GM19351 (cell line): Measurements from ENCODE around the gene JPH2.
"Not testable (repeated sequence)": the region's sequence is repeated elsewhere in the genome, so short reads cannot be mapped to it uniquely, and the experiment has no call there.

Experiments used
- ATAC-seq: cut with Tn5 transposase; IDR thresholded peaks from one replicate; pipeline ENCODE4 v1.9.1; 2021; ENCODE audit warnings: mild to moderate bottlenecking, moderate library complexity; ENCODE audit not compliant: unreplicated experiment

The JPH2 gene

DNA sequence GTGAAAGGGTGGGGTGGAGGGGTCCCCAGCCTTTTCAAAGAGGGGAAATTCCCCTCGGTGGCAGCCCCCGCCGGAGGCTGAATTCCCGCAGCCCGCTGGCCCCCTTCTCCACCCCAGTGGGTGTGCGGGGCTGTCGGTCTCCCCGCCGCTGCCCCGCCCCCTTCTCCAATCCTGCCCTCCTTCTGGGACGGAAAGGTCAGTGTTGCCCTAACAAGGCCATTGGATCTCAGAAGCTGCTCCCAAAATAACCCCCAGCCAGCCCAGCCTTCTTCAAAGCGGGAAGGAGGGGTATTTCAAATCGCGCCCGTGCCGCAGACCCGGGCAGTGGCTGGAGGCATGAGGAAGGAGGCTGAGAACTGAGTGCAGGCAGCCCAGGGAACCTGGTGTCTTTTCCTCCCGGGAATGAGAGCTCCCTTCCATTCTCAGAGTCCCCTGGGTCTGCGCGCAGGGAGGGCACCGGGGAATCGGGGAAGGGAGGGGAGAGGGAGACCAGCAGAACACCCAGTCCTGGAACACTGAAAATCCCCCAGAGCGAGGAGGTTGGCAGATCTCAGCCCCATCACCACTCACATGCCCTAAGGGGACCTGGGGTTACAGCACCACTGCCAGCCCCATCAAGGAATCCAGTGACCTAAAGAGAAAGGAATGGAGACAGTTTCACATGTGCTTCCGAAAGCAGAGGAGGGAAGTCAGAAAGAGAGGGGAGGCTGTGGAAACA, at the start of gene JPH2:
Gene JPH2 (minus strand): TSS at position 135 of the 718 bp plus-strand sequence. CDS start 483 bp downstream, outside the sequence.
- no peak for ATAC-seq

DNA sequence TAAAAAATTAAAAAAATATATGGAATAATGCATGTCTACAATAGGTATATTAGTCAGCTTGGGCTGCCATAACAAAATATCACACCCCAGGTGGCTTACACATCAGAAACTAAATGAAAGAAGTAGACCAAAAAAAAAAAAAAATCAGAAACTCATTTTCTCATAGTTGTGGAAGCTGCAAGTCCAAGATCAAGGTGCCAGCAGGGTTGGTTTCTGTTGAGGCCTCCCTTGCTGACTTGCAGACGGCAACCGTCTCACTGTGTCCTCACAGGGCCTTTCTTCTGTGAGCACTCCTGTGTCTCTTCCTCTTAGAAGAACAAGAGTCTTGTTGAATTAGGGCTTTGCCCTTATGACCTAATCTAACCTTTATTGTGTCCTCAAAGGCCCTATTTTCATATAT, 48.7 kb upstream of the JPH2 start:
- no peak for ATAC-seq

DNA sequence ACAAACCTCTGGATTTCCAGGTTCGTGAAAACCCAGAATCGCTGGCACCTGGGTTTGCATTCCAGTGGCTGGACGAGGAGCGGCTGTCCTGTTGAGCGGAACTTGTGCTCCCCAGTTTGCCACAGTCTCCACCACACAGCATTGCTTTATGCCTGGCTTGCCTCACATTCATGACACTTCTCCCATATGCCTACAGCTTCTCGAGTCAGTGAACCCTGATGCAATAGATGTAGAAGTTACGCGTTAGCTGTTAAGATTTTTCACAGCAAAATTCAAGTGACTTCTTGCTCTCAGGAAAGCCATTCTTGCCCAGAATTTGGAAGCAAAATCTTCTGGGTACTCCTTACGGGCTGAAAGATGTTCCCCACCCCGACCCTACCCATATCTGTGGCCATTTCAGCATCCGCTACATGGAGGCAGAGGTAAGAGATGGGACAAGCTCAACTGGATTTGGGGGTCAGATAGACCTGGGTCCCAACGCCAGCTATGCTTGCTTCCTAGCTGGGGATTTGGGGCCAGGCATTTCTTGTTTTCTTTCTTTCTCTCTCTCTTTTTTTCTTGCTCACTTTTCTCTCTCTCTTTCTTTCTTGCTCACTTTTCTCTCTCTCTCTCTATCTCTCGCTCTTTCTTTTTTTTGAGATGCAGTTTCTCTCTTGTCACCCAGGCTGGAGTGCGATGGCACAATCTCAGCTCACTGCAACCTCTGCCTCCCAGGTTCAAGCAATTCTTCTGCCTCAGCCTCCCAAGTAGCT, 47.8 kb upstream of the JPH2 start:
- no peak for ATAC-seq

DNA sequence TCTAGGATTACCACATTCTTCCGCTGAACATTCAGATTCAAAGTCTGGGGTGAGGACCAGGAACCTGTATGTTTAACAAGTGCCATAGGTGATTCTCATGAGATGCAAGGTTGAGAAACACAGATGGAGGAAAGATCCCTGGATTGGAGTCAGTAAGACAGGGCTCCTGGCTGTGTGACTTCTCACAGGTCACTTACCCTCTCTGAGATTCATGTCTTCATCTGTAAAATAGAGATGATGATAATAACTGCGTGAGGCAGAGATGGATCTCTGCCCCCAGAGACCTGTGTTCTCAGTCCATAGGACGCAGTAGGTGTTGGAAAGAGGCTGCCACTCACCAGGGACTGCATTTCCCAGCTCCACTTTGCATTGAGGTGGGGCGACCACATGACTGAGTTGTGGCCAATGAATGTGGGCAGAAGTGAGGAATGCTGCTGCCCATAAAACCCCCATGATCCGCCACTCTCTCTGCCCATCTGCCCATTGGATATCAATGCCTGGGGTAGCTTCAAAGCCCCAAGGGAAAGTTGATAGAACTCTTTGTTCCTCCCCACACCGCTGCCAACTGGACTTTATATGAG, 46.5 kb upstream of the JPH2 start:
- no peak for ATAC-seq

DNA sequence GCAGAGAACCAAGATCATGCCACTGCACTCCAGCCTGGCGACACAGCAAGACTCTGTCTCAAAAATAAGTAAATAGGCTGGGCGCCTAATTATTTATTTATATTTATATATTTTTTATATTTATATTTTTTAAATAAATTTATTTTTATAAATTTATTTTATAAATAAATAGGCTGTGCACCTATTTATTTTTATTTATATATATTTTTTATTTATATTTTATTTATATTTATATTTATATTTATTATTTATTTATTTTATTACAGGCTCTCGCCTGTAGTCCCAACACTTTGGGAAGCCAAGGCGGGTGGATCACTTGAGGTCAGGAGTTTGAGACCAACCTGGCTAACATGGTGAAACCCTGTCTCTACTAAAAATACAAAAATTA, 45.5 kb upstream of the JPH2 start:
- ATAC-seq: not testable (repeated sequence)

DNA sequence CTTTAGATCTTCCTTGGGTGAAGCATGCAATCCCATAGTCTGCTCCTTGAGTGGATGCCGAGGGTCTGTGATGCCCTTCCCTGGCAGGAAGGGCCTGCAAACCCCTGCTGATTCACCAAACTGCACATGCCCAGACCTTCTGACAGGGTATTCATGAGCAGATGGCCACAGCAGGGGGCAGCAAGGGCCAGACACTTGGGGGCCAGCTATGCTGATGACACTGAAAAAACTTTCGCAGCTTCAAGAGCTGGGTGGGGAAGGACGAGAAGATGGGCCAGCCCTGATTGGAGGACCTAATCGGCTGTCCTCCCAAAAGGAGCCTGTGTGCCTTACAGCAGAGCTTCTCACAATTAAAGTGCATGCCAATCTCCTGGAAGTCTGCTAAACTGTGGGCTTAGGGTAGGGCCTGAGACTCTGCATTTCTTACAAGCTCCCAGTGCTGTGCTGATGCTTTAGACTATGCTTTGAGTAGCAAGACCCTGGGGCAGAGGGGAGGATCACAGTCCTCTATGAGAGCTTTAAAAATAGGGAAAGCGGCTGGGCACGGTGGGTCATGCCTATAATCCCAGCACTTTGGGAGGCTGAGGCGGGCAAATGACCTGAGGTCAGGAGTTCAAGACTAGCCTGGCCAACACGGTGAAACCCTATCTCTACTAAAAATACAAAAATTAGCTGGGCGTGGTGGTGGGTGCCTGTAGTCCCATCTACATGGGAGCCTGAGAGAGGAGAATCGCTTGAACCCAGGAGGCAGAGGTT, 44.9 kb upstream of the JPH2 start:
- ATAC-seq: no peak

DNA sequence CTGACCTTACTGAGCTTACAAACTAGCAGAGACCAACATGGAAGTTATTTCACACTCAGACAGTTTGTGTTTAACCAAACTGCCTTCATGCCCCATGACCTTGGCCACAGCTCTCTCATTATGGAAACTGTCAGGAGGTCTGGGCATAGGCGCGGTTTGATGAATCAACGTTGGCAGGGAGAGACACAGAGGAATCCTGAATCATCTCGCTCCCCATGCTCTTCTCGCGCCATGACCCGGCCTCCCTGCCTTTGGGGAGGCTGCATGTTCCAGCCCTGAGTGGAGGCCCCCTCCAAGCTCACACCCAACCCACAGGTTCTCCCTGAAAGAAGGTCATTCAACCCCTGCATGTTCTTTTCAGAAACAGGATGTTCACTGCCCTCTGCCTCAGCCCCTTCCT, 44.2 kb upstream of the JPH2 start:
- no peak for ATAC-seq

DNA sequence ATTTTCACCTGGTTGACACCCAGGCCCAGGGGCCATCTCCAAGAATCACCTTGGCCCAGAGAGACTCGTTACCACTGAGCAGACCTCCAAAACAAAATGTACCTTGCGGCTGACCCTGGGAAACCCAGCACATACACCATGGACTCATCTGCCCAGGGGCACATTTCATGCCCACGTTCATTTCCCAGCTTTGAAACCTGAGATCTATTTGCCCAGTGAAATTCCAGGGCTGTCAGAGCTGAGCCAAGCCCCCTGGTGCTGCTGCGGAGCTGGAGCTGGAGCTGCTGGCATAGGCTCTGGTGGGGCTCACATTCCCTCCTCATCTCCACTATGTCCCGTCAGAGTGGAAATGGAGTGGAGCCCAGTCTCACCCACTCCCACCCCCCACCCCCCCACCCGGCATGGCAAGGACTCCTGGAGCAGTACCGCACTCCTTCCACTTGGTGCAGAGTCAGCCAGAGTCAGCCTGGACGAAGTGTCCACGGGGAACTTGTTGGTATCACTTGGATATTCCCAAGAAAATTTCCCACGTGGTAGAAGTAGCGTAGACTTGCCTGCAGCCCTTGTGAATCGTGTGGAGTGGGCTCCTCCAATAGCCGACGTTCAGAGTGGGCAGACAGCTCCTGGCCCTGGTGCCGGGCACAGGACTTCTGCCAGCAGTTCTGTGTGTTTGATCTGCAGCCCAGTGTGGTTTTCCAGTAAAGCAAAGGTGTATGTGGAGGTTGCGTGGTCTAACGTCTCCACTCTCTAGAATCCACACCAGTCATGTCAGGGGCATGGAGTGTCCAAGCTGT, 41.7 kb upstream of the JPH2 start:
- ATAC-seq: no peak

DNA sequence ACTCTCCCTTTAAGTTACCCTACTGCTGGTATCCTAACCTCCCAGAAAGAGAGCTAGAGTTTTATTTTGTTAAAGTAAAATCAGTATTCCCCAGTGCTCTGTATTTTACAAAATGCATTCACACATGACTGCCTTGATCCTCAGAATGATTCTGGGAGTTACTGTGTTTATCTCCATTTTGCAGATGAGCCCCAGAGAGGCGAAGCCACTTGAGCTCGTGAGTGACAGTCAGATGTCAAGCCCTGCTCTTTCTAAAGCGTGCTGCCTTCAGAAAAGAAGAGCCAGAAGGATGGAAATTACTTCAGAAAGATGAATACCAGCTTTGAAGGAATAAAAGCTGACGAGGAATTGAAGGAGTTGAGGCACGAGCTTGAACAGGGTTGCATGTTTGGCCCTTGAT, 37.6 kb upstream of the JPH2 start:
- no peak for ATAC-seq

DNA sequence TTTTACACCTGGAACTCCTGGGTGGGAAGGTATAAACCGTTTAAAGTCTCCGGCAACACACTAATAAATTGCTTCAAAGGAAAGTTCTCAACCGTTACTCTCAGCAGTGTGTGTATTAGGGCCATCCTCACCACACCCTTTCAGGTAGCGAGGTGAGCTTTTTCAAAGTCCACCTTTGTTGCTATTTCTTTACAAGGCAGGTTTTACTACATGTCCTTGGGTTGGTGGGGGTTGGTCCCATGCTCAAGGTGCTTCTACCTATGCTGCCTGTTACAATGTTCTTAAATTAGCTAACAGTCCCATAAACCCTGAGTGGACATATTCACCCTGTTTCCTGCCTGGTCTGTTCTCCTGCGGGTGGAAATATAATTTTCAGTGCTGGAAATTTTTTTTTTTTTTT, 36.7 kb upstream of the JPH2 start:
- no peak for ATAC-seq

DNA sequence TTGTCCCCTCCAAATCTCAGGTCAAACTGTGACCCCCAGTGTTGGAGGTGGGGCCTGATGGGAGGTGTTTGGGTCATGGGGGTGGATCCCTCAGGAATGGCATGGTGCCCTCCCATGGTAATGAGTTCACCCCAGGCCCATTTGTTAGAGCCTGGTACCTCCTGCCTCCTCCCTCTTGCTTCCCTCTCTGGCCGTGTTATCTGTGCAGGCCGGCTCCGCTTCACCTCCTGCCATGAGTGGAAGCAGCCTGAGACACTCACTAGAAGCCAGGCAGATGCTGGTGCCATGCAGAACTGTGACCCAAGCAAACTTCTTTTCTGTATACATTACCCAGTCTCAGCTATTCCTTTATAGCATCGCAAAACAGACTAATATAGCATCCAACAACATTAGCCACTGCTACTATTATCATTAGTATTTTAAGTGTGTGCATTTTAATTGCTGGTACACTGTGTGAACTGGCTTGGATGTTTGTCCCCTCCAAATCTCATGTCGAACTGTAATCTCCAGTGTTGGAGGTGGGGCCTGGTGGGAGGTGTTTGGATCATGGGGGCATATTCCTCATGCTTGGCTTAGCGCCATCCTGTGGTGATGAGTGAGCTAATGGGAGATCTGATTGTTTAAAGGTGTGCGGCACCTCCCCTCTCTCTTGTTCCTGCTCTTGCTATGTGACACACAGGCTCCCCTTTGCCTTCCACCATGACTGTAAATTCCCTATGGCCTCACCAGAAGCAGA, 35.8 kb upstream of the JPH2 start:
- no peak for ATAC-seq

DNA sequence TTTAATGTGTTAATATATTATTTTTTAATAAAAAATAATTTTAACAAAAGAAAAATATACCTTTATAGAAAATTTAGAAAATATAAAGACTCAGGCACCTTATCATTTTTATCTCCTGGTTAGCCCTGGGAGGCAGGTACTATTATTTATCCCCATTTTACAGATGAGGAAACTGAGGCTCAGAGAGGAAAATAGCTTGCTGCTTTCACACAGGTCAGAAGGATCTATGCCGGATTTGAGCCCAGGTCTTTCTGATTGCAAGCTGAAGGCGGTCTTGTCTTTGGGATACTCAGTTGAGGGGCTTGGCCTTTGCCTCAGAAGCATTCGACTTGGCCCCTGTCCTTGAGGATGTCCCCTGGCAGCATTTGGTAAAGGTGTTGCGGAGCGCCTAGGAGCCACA, 35.0 kb upstream of the JPH2 start:
- no peak for ATAC-seq

DNA sequence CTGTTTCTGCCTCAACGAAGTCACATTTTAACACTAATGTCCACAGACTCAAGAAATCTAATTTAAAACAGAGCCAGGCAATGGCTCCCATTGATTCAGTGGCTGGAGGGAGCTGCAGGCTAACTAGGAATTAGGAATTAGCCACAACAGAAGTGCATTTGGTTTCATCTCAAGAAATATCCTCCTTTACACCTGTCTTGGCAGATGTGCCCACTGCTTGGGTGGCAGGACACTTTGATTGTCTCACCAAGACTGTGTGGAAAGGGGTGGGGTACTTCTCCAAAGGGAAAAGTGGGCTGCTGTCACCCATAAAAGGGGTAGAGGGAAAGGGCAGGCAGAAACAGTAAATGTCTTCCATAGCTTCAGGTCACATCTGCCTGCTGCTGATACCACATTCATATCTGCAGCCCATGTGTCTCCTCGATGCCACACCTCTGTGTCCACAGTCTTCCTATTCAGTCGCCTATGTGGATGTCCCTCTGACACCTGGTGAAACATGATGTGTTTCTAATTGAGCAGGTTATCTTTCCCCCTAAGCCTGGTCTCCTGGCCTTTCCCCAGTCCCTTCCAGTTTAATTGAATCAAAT, 34.5 kb upstream of the JPH2 start:
- ATAC-seq: no peak

DNA sequence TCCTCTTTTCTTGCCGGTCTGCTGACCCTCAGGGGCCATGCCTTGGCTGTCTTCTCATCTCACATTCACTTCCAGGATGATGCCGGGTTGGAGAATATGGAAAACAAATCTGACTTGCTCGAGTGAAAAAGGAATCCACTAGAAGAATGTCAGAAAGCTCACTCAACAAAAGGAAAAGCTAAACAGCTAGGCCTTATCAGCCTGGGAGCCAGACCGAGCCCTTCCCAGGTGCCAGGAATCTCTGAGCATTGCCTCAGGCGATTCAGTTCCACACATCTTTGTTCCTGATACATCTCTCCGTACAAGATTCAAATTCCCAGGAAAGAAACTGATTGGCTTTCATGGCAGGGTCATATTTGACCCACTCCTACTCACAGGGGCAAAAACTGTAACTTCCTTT, 32.8 kb upstream of the JPH2 start:
- ATAC-seq: no peak

DNA sequence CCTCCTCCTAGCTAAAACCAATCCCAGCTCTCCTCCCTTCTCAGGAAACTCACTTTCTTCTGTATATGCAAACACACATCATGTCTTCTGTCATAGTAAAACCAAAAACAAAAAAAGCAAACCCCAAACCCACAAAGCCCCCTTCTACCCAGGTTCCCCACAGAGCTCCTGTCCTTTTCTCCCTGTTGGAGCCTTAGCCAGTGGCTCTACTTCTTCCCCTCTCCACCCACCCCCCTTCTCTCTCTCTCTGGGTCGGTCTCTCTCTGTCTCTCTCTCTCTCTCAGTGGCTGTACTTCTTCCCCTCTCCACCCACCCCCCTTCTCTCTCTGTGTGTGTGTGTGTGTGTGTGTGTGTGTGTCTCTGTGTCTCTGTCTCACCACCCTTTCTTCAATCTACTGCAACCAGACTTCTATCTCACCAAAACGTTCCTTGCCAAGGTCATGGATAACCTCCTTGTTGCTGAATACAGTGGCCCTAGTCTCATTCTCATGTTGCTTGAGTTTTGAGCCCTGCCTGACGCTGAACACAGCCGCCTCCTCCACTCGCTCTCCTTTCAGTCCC, 32.3 kb upstream of the JPH2 start:
- no peak for ATAC-seq

DNA sequence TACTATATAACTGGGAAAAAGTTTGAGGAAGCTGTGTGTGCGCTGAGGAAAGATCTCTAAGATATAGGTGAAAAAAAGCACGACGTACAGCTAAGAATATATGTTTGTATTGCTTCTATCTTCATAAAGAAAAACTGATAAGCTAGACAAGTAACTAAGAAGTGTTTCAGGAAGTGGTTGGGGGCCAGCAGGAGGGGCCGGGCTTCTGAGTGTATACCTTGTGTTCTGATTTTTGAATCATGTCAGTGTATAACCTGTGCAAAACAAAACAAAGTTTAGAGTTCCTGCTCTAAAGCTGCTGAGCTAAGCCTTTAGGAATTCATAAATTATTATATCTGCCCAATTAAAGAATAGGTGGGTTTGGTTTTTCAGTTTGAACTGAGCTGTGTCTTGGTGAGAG, 31.5 kb upstream of the JPH2 start:
- ATAC-seq: no peak

DNA sequence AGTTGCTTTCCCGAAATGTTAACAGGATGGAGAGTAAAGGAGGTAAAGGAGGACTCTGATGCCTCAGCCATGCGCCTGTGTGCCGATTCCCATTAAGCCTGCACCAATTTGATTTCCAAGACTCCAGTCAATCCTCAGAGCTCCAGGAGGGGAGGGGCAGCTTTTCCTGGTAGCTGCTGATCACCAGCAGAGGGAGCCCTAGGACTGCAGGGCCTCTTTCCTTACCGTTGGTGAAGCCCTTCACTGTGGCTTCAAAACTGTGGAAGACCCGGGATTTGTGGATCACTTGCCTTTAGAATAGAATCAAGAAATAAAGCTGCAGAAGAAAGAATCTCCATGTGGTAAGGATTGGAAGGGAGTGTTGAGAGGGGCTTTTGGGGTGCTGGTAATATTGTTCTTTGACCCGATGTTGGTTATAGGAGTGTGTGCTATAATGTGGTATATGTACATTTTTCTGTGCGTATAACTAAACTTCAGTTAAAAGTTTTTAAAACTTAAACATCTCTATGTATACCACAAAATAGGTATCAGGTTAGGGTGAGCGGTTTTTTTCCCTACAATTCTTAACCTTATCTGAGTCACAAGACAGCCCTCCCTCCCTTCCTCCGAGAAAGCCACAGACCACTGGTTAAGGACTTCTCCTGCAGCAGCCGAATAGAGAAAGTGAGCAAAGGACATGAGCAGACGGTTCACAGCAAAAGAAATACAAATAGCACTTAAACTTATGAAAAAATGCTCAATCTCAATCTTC, 30.5 kb upstream of the JPH2 start:
- no peak for ATAC-seq

DNA sequence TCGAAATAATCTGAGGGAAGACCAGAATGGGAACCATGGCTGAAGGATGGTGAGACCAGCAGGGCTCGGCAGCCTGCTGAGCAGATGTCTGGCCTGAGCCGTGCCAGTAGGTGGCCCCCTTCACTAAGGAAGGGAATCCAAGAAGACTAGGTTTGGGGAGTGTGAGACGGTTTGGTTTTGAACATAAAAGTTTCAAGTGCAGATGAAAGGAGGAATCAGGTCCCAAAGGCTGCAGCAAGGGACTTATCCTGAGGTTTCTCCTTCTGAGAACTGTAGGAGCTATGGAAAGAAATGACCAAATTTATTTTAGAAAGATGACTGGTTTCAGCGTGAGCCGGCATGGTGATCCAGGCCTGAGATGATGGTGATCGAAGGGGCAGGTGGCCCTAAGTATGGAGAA, 28.1 kb upstream of the JPH2 start:
- no peak for ATAC-seq

DNA sequence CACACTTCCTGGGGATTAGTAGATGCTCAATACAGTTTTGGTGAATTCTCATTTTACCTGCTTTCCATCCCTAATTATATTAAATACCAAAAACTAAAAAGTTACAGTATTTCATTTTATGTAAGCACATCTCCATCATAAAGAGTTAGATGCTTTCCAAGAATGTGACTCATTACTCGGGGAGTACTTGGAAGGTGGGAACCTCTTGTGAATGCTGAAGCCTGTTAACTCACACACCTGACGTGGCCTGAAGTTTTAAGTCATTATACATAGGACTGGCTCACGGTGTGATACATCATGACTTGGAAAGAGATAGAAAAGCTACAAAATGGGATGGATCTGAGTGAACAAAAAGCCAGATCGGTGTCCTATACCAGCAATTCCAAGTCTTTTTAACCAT, 25.8 kb upstream of the JPH2 start:
- ATAC-seq: no peak
